ENCODE results near the gene DCDC2. TPM values are rescaled to one million over a fixed set of nuclear protein-coding genes. Genes with fewer than 3 reads are reported as not detected.
"Not testable (repeated sequence)": the region's sequence is repeated elsewhere in the genome, so short reads cannot be mapped to it uniquely, and the experiment has no call there.

Gene DCDC2
- total RNA-seq, 1 donor from 2014 or later = 0.30 TPM

DNA sequence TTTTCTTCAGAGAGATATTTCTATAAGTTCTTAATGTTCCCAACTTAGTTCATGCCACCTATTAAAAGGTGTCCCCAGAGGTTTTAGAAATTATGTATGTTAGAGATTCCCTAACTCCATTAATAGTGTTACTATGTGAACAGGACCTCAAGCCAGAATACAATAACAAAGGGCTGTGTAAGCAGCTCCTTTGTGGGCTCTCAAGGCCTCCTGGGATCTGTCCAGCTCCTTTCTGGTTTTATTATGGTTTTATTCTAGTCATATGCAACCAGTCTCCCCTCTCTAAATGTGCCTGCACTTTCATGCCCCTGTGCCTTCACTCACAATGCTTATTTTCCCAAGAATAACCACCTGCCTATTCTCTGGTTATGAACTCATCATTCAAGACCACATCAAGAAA is 209.2 kb downstream of the DCDC2 start:
- Mint-ChIP-seq H3K4me3 (no peak overlapping the region), H3K27ac (ENCODE audit: unreplicated experiment) (no peak overlapping the region), H3K4me1 (no peaks in the 10 kb centered on the region), H3K36me3 (ENCODE audit: low read depth) (no peaks in the 10 kb centered on the region), H3K9me3 (no peaks in the 10 kb centered on the region), H3K27me3 (ENCODE audit: low read depth) (no peaks in the 10 kb centered on the region)
- TF ChIP-seq, protein P1, sequence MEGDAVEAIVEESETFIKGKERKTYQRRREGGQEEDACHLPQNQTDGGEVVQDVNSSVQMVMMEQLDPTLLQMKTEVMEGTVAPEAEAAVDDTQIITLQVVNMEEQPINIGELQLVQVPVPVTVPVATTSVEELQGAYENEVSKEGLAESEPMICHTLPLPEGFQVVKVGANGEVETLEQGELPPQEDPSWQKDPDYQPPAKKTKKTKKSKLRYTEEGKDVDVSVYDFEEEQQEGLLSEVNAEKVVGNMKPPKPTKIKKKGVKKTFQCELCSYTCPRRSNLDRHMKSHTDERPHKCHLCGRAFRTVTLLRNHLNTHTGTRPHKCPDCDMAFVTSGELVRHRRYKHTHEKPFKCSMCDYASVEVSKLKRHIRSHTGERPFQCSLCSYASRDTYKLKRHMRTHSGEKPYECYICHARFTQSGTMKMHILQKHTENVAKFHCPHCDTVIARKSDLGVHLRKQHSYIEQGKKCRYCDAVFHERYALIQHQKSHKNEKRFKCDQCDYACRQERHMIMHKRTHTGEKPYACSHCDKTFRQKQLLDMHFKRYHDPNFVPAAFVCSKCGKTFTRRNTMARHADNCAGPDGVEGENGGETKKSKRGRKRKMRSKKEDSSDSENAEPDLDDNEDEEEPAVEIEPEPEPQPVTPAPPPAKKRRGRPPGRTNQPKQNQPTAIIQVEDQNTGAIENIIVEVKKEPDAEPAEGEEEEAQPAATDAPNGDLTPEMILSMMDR (conservative IDR thresholded peaks at IDR 0.05) = no peak
- DNase-seq (ENCODE audit: low read depth, low spot score) = no peak

DNA sequence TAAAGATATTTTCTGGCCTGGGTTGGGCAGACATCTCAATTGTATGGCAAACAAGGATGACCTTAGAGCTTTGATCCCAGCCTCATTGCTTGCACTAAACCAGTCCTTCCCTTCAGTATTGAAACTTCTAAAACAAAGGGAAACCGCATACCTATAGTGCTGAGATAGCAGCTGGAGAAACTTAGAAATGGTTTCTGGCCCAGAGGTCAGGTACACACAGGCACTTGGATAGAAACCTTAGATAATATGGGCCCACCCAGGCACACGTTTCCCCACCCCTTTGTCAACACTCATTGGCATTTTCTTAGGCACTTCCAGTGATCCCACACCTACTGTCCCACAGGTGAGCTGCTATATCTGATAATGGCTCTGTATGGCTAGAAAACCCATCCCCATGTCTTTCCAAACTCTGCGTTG is 209.7 kb downstream of the DCDC2 start:
- no peaks in the 10 kb centered on the region for H3K9me3 Mint-ChIP-seq
- no peaks in the 10 kb centered on the region for H3K27me3 Mint-ChIP-seq (ENCODE audit: low read depth)
- TF ChIP-seq, protein P1 (conservative IDR thresholded peaks at IDR 0.05) = no peak
- no peaks in the 10 kb centered on the region for H3K4me1 Mint-ChIP-seq
- H3K4me3 Mint-ChIP-seq = no peak overlapping the region
- no peak overlapping the region for H3K27ac Mint-ChIP-seq (ENCODE audit: unreplicated experiment)
- no peaks in the 10 kb centered on the region for H3K36me3 Mint-ChIP-seq (ENCODE audit: low read depth)
- no peak for DNase-seq (ENCODE audit: low read depth, low spot score)

DNA sequence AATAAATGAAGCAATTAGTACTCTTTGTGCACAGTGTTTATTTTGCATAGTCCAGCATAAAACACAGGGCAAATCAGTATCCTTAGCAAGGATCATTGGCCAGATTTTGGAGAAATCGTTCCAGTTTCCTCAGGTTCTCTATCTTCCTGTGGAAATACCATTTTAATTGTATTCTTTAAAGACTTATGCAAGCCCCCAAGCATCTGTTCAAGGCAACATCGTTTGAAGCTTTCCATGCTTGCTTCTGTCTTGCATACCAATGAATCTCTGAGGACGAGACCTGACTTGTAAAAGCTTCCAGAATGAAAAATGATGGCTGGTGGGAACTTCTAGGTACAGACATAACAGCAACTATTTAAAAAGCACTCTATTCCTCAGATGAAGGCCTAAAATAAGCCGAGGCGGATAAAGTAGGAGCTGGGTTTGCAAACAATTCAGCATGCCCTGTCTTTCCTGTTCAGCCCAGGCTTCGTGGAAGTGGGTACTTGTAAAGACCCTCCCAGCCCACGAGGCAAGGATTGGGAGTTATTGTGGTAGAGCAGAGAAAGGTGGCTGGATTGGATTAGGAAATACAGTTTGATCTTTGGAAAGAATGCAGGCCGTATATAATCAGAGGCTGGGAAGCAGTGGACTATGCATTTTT is 210.2 kb downstream of the DCDC2 start:
- Mint-ChIP-seq H3K27me3 (ENCODE audit: low read depth) (no peaks in the 10 kb centered on the region), H3K4me1 (no peaks in the 10 kb centered on the region), H3K4me3 (no peak overlapping the region), H3K27ac (ENCODE audit: unreplicated experiment) (no peak overlapping the region), H3K9me3 (no peaks in the 10 kb centered on the region), H3K36me3 (ENCODE audit: low read depth) (no peaks in the 10 kb centered on the region)
- TF ChIP-seq, protein P1 (conservative IDR thresholded peaks at IDR 0.05) = no peak
- DNase-seq (ENCODE audit: low read depth, low spot score) = no peak

DNA sequence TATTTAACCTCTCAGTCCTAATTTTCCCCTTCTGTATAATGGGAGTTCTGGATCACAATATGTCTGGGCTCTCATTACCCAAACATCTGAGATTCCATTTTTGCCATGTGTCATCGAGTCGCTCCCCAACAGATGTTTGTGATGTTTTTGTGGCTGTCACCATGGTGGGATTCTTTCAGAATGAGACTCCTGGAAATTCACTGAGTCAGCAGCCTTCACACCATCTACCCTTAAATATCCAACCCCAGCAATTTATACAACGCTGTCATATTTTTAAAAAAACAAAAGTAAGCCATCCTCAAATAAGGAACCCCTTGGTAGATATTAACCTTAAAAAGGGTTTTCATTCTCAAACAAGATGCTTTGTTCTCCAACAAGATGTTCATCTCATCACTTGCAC is 211.0 kb downstream of the DCDC2 start:
- no peaks in the 10 kb centered on the region for H3K4me1 Mint-ChIP-seq
- DNase-seq (ENCODE audit: low read depth, low spot score) = no peak
- H3K9me3 Mint-ChIP-seq = no peaks in the 10 kb centered on the region
- TF ChIP-seq, protein P1 (conservative IDR thresholded peaks at IDR 0.05) = no peak
- no peaks in the 10 kb centered on the region for H3K27me3 Mint-ChIP-seq (ENCODE audit: low read depth)
- H3K36me3 Mint-ChIP-seq (ENCODE audit: low read depth) = no peaks in the 10 kb centered on the region
- no peak overlapping the region for H3K27ac Mint-ChIP-seq (ENCODE audit: unreplicated experiment)
- no peak overlapping the region for H3K4me3 Mint-ChIP-seq

DNA sequence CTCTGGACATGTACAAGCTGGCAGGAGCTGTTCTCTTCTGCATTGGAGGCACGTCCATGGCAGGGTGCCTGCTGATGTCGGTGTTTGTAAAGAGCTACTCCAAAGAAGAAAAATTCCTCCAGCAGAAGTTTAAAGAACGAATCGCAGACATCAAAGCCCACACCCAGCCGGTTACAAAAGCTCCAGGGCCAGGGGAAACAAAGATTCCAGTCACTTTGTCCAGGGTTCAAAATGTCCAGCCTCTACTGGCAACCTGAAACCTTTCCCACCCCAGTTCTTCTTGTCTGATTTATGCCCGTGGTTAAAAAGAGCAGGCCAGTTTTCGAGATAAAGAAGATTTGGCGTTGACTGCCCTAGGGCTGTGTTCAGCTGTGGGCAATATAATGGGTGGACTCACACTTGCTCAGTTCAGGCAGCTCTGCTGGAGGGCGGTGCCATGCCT is 212.1 kb downstream of the DCDC2 start:
- no peak for DNase-seq (ENCODE audit: low read depth, low spot score)
- no peak overlapping the region for H3K27ac Mint-ChIP-seq (ENCODE audit: unreplicated experiment)

DNA sequence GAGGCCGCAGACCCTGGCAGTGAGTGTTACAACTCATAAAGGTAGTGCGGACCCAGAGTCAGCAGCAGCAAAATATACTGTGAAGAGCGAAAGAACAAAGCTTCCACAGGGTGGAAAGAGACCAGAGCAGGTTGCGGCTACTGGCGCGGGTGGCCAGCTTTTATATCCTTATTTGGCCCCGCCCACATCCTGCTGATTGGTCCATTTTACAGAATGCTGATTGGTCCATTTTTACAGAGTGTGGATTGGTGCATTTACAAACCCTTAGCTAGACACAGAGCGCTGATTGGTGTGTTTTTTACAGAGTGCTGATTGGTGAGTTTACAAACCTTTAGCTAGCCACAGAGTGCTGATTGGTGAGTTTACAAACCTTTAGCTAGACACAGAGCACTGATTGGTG is 215.1 kb downstream of the DCDC2 start:
- not testable (repeated sequence) for H3K27me3 Mint-ChIP-seq (ENCODE audit: low read depth); H3K9me3 Mint-ChIP-seq; H3K36me3 Mint-ChIP-seq (ENCODE audit: low read depth); H3K4me3 Mint-ChIP-seq; H3K27ac Mint-ChIP-seq (ENCODE audit: unreplicated experiment); H3K4me1 Mint-ChIP-seq; DNase-seq (ENCODE audit: low read depth, low spot score)

More for the DNA sequence above, 212.1 kb downstream of the DCDC2 start:
- H3K36me3 Mint-ChIP-seq (ENCODE audit: low read depth) = no peaks in the 10 kb centered on the region
- H3K9me3 Mint-ChIP-seq = no peaks in the 10 kb centered on the region
- H3K27me3 Mint-ChIP-seq (ENCODE audit: low read depth) = no peaks in the 10 kb centered on the region
- TF ChIP-seq, protein P1 (conservative IDR thresholded peaks at IDR 0.05) = no peak
- no peaks in the 10 kb centered on the region for H3K4me1 Mint-ChIP-seq
- no peak overlapping the region for H3K4me3 Mint-ChIP-seq
